Measurements from ENCODE around the gene GSTA2. TPM values are rescaled to one million over a fixed set of nuclear protein-coding genes. Genes with fewer than 3 reads are reported as not detected.

GSTA2 gene
- total RNA-seq, 1 experiment from 2014 or later: not detected

DNA sequence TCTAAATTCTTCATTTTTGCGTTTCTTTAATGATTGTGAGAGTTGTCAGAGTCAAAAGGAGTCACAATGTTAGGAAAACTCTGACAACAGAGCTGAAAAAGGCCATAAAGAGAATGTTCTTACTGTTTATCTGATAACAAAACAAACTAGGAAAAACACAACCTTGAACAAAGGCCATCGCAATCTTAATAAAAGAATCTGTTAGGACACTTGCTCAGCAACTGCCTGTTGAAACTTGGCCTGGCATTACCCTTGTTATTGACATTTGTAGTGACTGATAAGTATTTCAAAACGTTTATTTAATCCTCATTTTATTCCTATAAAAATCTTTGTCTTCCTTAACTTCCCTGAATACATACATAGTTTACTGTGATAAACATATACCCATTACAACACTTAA lies 24.6 kb upstream of the GSTA2 start:
- H2BK5ac ChIP-seq (ENCODE audit: insufficient read length, low read length): no peak overlapping the region
- H2BK15ac ChIP-seq (ENCODE audit: low read depth, low read length): no peak overlapping the region
- no peak overlapping the region for H2BK12ac ChIP-seq (ENCODE audit: insufficient read length, low read depth, low read length)
- H3K4me2 ChIP-seq (ENCODE audit: insufficient read depth, insufficient read length, low read length): no peak overlapping the region
- no peak overlapping the region for H3K27ac ChIP-seq (ENCODE audit: insufficient read length, low read depth, low read length)
- no peak overlapping the region for H3T11ph ChIP-seq (ENCODE audit: low read length)
- Mint-ChIP-seq H3K36me3 (ENCODE audit: insufficient read depth in 1 of 3, low read depth in 3 of 3) (peaks cover 3 to 9% (median 5%) of the 10 kb centered on the region in 3 experiments; a peak in 6 of 7 replicates), H3K27me3 (ENCODE audit: low read depth) (no peaks in the 10 kb centered on the region), H3K4me3 (no peak overlapping the region), H3K9me3 (peaks cover 7 to 17% of the 10 kb centered on the region in 2 experiments; a peak in 4 of 5 replicates), H3K27ac (no peak overlapping the region), H3K4me1 (peaks cover 0 to 8% of the 10 kb centered on the region in 2 experiments; a peak in 2 of 4 replicates)
- no peaks in the 10 kb centered on the region for H3K23me2 ChIP-seq (ENCODE audit: insufficient read length, low read depth, low read length, poor library complexity, severe bottlenecking)
- no peak for DNase-seq
- no peak for TF ChIP-seq CTCF (conservative IDR thresholded peaks at IDR 0.05)
- H4K91ac ChIP-seq (ENCODE audit: insufficient read length, low read depth, low read length): no peak overlapping the region
- no peak overlapping the region for H4K5ac ChIP-seq (ENCODE audit: insufficient read length, low read depth, low read length)
- H4K8ac ChIP-seq (replicated peaks; ENCODE audit: insufficient read length, low read depth, low read length): no peak overlapping the region
- H3K4me1 ChIP-seq (ENCODE audit: insufficient read depth, low read length): no peaks in the 10 kb centered on the region
- no peak overlapping the region for H3K23ac ChIP-seq (ENCODE audit: insufficient read length, low read depth, low read length)
- no peak overlapping the region for H2AFZ ChIP-seq (ENCODE audit: low read length)
- no peaks in the 10 kb centered on the region for H3K9me3 ChIP-seq (ENCODE audit: control insufficient read depth, low read depth, low read length)
- H3K56ac ChIP-seq (ENCODE audit: insufficient read length, low read depth, low read length): no peak overlapping the region
- H3K27me3 ChIP-seq (ENCODE audit: insufficient read depth, low read length): no peaks in the 10 kb centered on the region
- H3K79me2 ChIP-seq (ENCODE audit: insufficient read depth, low read length): no peaks in the 10 kb centered on the region
- H3K9ac ChIP-seq (ENCODE audit: extremely low read depth, insufficient read length, low read length): no peak overlapping the region
- H2BK20ac ChIP-seq (ENCODE audit: low read depth, low read length, poor library complexity, severe bottlenecking): no peak overlapping the region
- no peak overlapping the region for H2AK5ac ChIP-seq (ENCODE audit: insufficient read length, low read length)
- H4K20me1 ChIP-seq (ENCODE audit: control insufficient read depth, insufficient read depth, insufficient read length): no peaks in the 10 kb centered on the region
- H3K4ac ChIP-seq (ENCODE audit: low read depth, low read length): no peak overlapping the region
- no peaks in the 10 kb centered on the region for H3K79me1 ChIP-seq (ENCODE audit: insufficient read depth, low read depth, low read length, poor library complexity, severe bottlenecking)
- H3K18ac ChIP-seq (ENCODE audit: insufficient read length, low read depth, low read length): no peak overlapping the region
- H3K14ac ChIP-seq (ENCODE audit: insufficient read depth, low read length): no peak overlapping the region
- WGBS (ENCODE audit: extremely low coverage, insufficient read length, low lambda C conversion rate): no CpG with 5 or more reads among the region's 3 CpGs
- no peak overlapping the region for H2BK120ac ChIP-seq (ENCODE audit: low read depth, low read length, poor library complexity, severe bottlenecking)
